SK-N-SH (cell line): ENCODE results near the gene IMPDH1. TPM values are rescaled to one million over a fixed set of nuclear protein-coding genes. Genes with fewer than 3 reads are reported as not detected.

ENCODE experiments used
- CTCF ChIA-PET: fragments of 300-600, 350-600 bp; formaldehyde crosslinking; extraction: SDS; loops from one replicate; lab custom pipeline; 2021; lab: Yijun Ruan, JAX
- POLR2A ChIA-PET: fragments of 350-600 bp; sonication (Branson Sonifier 250); formaldehyde crosslinking; extraction: SDS; loops from one replicate; lab custom pipeline; 2020; ENCODE audit warnings: antibody characterized with exemption, inconsistent platforms; lab: Yijun Ruan, JAX
- DNase-seq: peaks from one replicate; pipeline ENCODE4 v3.0.0; 2012
- H2AFZ ChIP-seq: fragments of 200-600 bp; sonication (generic); 2 replicates; pipeline ENCODE4 v1.8.1; 2016; ENCODE audit warnings: antibody characterized with exemption, mild to moderate bottlenecking, low read depth
- H3F3A ChIP-seq: fragments of 200-600 bp; sonication (generic); replicated peaks from 2 replicates; pipeline ENCODE3; 2016; ENCODE audit warnings: antibody characterized with exemption, mild to moderate bottlenecking; ENCODE audit not compliant: insufficient read depth
- H3K27ac ChIP-seq, 2 experiments: fragments of 200-500 bp in 1 of 2; fragments of 200-600 bp in 1 of 2; sonication (Bioruptor generic) in 1 of 2; sonication (generic), shearing (Covaris generic) in 1 of 2; 2 replicates each; pipeline versions ENCODE4 v1.5.1 to v1.6.1; 2014 to 2016; ENCODE audit warnings: low read depth in 2 of 2, inconsistent platforms in 1 of 2, low read length in 1 of 2, mild to moderate bottlenecking in 1 of 2, mixed read lengths in 1 of 2
- H3K27me3 ChIP-seq: fragments of 200-600 bp; sonication (generic), shearing (Covaris generic); 2 replicates; pipeline ENCODE4 v1.6.1; 2016; ENCODE audit warnings: mixed run types; ENCODE audit not compliant: insufficient read depth
- H3K36me3 ChIP-seq, 2 experiments: fragments of 200-500 bp in 1 of 2; fragments of 200-600 bp in 1 of 2; sonication (Bioruptor generic) in 1 of 2; sonication (generic) in 1 of 2; replicated peaks in 1 of 2; 2 replicates each; pipeline versions ENCODE3 to v1.5.1; 2014 to 2016; ENCODE audit warnings: low read length in 1 of 2, mild to moderate bottlenecking in 1 of 2; ENCODE audit not compliant: insufficient read depth in 2 of 2, control insufficient read depth in 1 of 2
- H3K4me1 ChIP-seq, 2 experiments: fragments of 200-500 bp in 1 of 2; fragments of 200-600 bp in 1 of 2; sonication (Bioruptor generic) in 1 of 2; sonication (generic), shearing (Covaris generic) in 1 of 2; 2 replicates each; pipeline versions ENCODE4 v1.5.1 to v1.6.1; 2014 to 2016; ENCODE audit warnings: low read depth in 1 of 2, low read length in 1 of 2, mixed run types in 1 of 2; ENCODE audit not compliant: insufficient read depth in 2 of 2, control insufficient read depth in 1 of 2
- H3K4me2 ChIP-seq: fragments of 200-600 bp; sonication (generic), shearing (Covaris generic); 2 replicates; pipeline ENCODE4 v1.6.1; 2017; ENCODE audit warnings: mixed run types
- H3K4me3 ChIP-seq, 2 experiments: fragments of 200-500 bp in 1 of 2; fragments of 200-600 bp in 1 of 2; sonication (Bioruptor generic) in 1 of 2; sonication (generic), shearing (Covaris generic) in 1 of 2; 2 replicates each; pipeline versions ENCODE4 v1.5.1 to v1.8.1; 2014 to 2016; ENCODE audit warnings: low read depth in 2 of 2, inconsistent platforms in 1 of 2, low read length in 1 of 2, mild to moderate bottlenecking in 1 of 2, mixed read lengths in 1 of 2, moderate library complexity in 1 of 2
- H3K79me2 ChIP-seq: fragments of 200-600 bp; sonication (generic); 2 replicates; pipeline ENCODE4 v1.8.1; 2017; ENCODE audit warnings: mild to moderate bottlenecking; ENCODE audit not compliant: insufficient read depth
- H3K9ac ChIP-seq: fragments of 200-600 bp; sonication (generic); 2 replicates; pipeline ENCODE4 v1.6.1; 2017; ENCODE audit warnings: mixed run types
- H3K9me2 ChIP-seq: fragments of 200-600 bp; sonication (generic); 2 replicates; pipeline ENCODE4 v1.6.1; 2017; ENCODE audit warnings: mixed run types
- H3K9me3 ChIP-seq: fragments of 200-600 bp; sonication (generic); 2 replicates; pipeline ENCODE4 v1.6.1; 2017; ENCODE audit warnings: mixed run types, mild to moderate bottlenecking, moderate library complexity
- H4K20me1 ChIP-seq: fragments of 200-600 bp; sonication (generic); 2 replicates; pipeline ENCODE4 v1.6.1; 2017; ENCODE audit warnings: mild to moderate bottlenecking, mixed run types; ENCODE audit not compliant: insufficient read depth
- CHD2 ChIP-seq: fragments of 150-350 bp; IDR thresholded peaks from 2 replicates; pipeline ENCODE4 v1.6.1; 2018; ENCODE audit warnings: low read length; ENCODE audit not compliant: partially characterized antibody
- CTCF ChIP-seq: fragments of 200-600 bp; sonication (generic); IDR thresholded peaks from 2 replicates; pipeline ENCODE4 v1.6.1; 2017; ENCODE audit warnings: antibody characterized with exemption, mild to moderate bottlenecking, moderate library complexity
- FOXJ3 ChIP-seq: sonication (generic); formaldehyde crosslinking; IDR thresholded peaks from 2 replicates; pipeline ENCODE4 v1.5.1; 2020; ENCODE audit warnings: mild to moderate bottlenecking, missing genetic modification reagents
- RAD21 ChIP-seq: IDR thresholded peaks from 2 replicates; pipeline ENCODE4 v1.6.1; 2012; ENCODE audit warnings: mild to moderate bottlenecking, low read length
- RXRA ChIP-seq: IDR thresholded peaks from 2 replicates; pipeline ENCODE4 v1.4.0; 2012; ENCODE audit warnings: low read depth, mild to moderate bottlenecking, borderline replicate concordance
- SMC3 ChIP-seq: IDR thresholded peaks from 2 replicates; pipeline ENCODE4 v1.6.1; 2012; ENCODE audit warnings: low read depth, low read length, improper control_type of control experiment
- ZBTB33 ChIP-seq: IDR thresholded peaks from 2 replicates; pipeline ENCODE4 v1.4.0; 2012; ENCODE audit warnings: low read depth, borderline replicate concordance
- WGBS: methylation state at CpG from one replicate; pipeline ENCODE4 v1.1.6; 2017; ENCODE audit warnings: low lambda C conversion rate; 5-methylcytosine and 5-hydroxymethylcytosine counted together
- polyA plus RNA-seq, 3 experiments: library from polyadenylated mRNA; depleted of rRNA; stranded (reverse); fragments of >200 nt; gene quantifications; 2 replicates each; pipeline ENCODE4 v1.2.3, GENCODE V29; 2012

IMPDH1 gene
- polyA plus RNA-seq, 1 of the 3 experiments (the other 2 are of a cell fraction): 80.4 TPM

- DNase-seq: no peak
- Histone ChIP-seq H3K27ac (no peak overlapping the region), H3K9ac (no peak overlapping the region), H2AFZ (no peak overlapping the region), H3K27me3 (no peaks in the 10 kb centered on the region), H3K4me3 (no peak overlapping the region), H3K9me3 (no peaks in the 10 kb centered on the region), H3F3A (no peaks in the 10 kb centered on the region), H3K4me2 (no peak overlapping the region), H3K36me3 (no peaks in the 10 kb centered on the region), H3K4me1 (0 out of 4 replicates have a peak, but pooled peaks cover 0 to 5% of the 10 kb centered on the region in 2 experiments), H4K20me1 (no peaks in the 10 kb centered on the region), H3K9me2 (no peaks in the 10 kb centered on the region), H3K79me2 (no peaks in the 10 kb centered on the region)
- no peak for TF ChIP-seq FOXJ3 (CRISPR knock-in tag)
- ChIA-PET POLR2A (interaction anchor here (1.6 kb wide), 1 partner anchor 25 kb away, joined by 4 read pairs; the partner anchor contains the start of gene HILPDA), CTCF (interaction anchor here (0.8 to 44.5 kb wide), 9 partner anchors 9 to 453 kb away, joined by 3 to 1901 read pairs (median 22); partner anchors contain the start of genes HILPDA, IMPDH1 and RBM28)
- WGBS: 64% methylated on average over 3 of the region's 3 CpGs
These were observed 20.4 kb upstream of the IMPDH1 start for GRCh38 chr7:128430207-128430606.

GRCh38 chr7:128427289-128427891, 17.6 kb upstream of the IMPDH1 start:
- Histone ChIP-seq H3K9me3 (no peaks in the 10 kb centered on the region), H3K27me3 (no peaks in the 10 kb centered on the region), H3K9ac (no peak overlapping the region), H2AFZ (no peak overlapping the region), H3K27ac (no peak overlapping the region), H3K9me2 (no peaks in the 10 kb centered on the region), H3K4me2 (no peak overlapping the region), H3K4me3 (no peak overlapping the region; a peak in 1 of 4 replicates), H3K79me2 (no peaks in the 10 kb centered on the region), H3K36me3 (no peaks in the 10 kb centered on the region), H3F3A (no peaks in the 10 kb centered on the region), H4K20me1 (no peaks in the 10 kb centered on the region), H3K4me1 (peaks cover 0 to 3% of the 10 kb centered on the region in 2 experiments; a peak in 1 of 4 replicates)
- no peak for TF ChIP-seq FOXJ3 (CRISPR knock-in tag)
- TF ChIP-seq CTCF: peak; percentile 95
- no peak for TF ChIP-seq ZBTB33
- TF ChIP-seq CHD2: peak; percentile 23
- no peak for TF ChIP-seq RXRA
- peak; percentile 82 for TF ChIP-seq SMC3
- TF ChIP-seq RAD21: peak; percentile 91
- 18% methylated on average over 7 of the region's 7 CpGs for WGBS
- ChIA-PET CTCF (interaction anchor here (0.6 to 44.5 kb wide), 43 partner anchors 12 to 1473 kb away, joined by 3 to 1901 read pairs (median 4); partner anchors contain the start of genes ATP6V1F, HILPDA, IMPDH1 and METTL2B), POLR2A (interaction anchor here (0.6 to 2.1 kb wide), 6 partner anchors 28 to 244 kb away, joined by 3 to 7 read pairs (median 4); partner anchors contain the start of gene HILPDA)
- peak; percentile 65 for DNase-seq
